ENCODE results near the gene FAM193A. TPM values are rescaled to one million over a fixed set of nuclear protein-coding genes. Genes with fewer than 3 reads are reported as not detected.
"Not testable (repeated sequence)": the region's sequence is repeated elsewhere in the genome, so short reads cannot be mapped to it uniquely, and the experiment has no call there.

Gene FAM193A
- total RNA-seq, 1 experiment from 2014 or later: 38.2 TPM

GRCh38 chr4:2617955-2618354, 81.5 kb downstream of the FAM193A start:
- intact Hi-C loops (cut with micrococcal nuclease; ENCODE audit: unreplicated experiment): no loop called here
- TF ChIP-seq EZH2 (IDR thresholded peaks at IDR 0.05; ENCODE audit: borderline replicate concordance, low read depth, low read length, poor library complexity, severe bottlenecking): no peak
- TF ChIP-seq CTCF (conservative IDR thresholded peaks at IDR 0.05; ENCODE audit: low read depth, low read length): no peak
- POLR2A ChIA-PET (ENCODE audit: low non-redundant PET): no interaction called here
- no peak for DNase-seq (ENCODE audit: low spot score)
- H3K36me3 ChIP-seq (ENCODE audit: insufficient read depth, low read length, poor library complexity, severe bottlenecking): no peaks in the 10 kb centered on the region
- H3K27me3 ChIP-seq (replicated peaks; ENCODE audit: insufficient read depth, low read depth, low read length, poor library complexity): no peaks in the 10 kb centered on the region
- no peak overlapping the region for H3K4me3 ChIP-seq (ENCODE audit: low read depth, low read length, poor library complexity, severe bottlenecking)
- no peak overlapping the region for H3K27ac ChIP-seq (ENCODE audit: low read depth, low read length, poor library complexity, severe bottlenecking)
- CTCF ChIA-PET: no interaction called here
- H3K9me3 ChIP-seq (ENCODE audit: low read depth, low read length, poor library complexity, severe bottlenecking): no peaks in the 10 kb centered on the region
- no TSS peak for BruUV-seq (replicated peaks)
- no peaks in the 10 kb centered on the region for H3K4me1 ChIP-seq (ENCODE audit: insufficient read depth, low read length, poor library complexity, severe bottlenecking)

- H3K27ac ChIP-seq (ENCODE audit: low read depth, low read length, poor library complexity, severe bottlenecking); CTCF ChIA-PET; H3K27me3 ChIP-seq (replicated peaks; ENCODE audit: insufficient read depth, low read depth, low read length, poor library complexity); POLR2A ChIA-PET (ENCODE audit: low non-redundant PET); H3K4me1 ChIP-seq (ENCODE audit: insufficient read depth, low read length, poor library complexity, severe bottlenecking); BruUV-seq (replicated peaks); DNase-seq (ENCODE audit: low spot score); intact Hi-C loops (cut with micrococcal nuclease; ENCODE audit: unreplicated experiment); H3K9me3 ChIP-seq (ENCODE audit: low read depth, low read length, poor library complexity, severe bottlenecking); H3K4me3 ChIP-seq (ENCODE audit: low read depth, low read length, poor library complexity, severe bottlenecking); H3K36me3 ChIP-seq (ENCODE audit: insufficient read depth, low read length, poor library complexity, severe bottlenecking): not testable (repeated sequence)
Measured at GRCh38 chr4:2618729-2619128, 82.3 kb downstream of the FAM193A start.

GRCh38 chr4:2619459-2619858, 83.0 kb downstream of the FAM193A start:
- Histone ChIP-seq H3K27me3 (replicated peaks; ENCODE audit: insufficient read depth, low read depth, low read length, poor library complexity) (no peaks in the 10 kb centered on the region), H3K9me3 (ENCODE audit: low read depth, low read length, poor library complexity, severe bottlenecking) (no peaks in the 10 kb centered on the region), H3K4me1 (ENCODE audit: insufficient read depth, low read length, poor library complexity, severe bottlenecking) (no peaks in the 10 kb centered on the region), H3K36me3 (ENCODE audit: insufficient read depth, low read length, poor library complexity, severe bottlenecking) (no peaks in the 10 kb centered on the region), H3K4me3 (ENCODE audit: low read depth, low read length, poor library complexity, severe bottlenecking) (no peak overlapping the region), H3K27ac (ENCODE audit: low read depth, low read length, poor library complexity, severe bottlenecking) (no peak overlapping the region)
- POLR2A ChIA-PET (ENCODE audit: low non-redundant PET): no interaction called here
- no peak for TF ChIP-seq EZH2 (IDR thresholded peaks at IDR 0.05; ENCODE audit: borderline replicate concordance, low read depth, low read length, poor library complexity, severe bottlenecking)
- DNase-seq (ENCODE audit: low spot score): no peak
- CTCF ChIA-PET: no interaction called here
- intact Hi-C loops (cut with micrococcal nuclease; ENCODE audit: unreplicated experiment): no loop called here
- no TSS peak for BruUV-seq (replicated peaks)

- CTCF ChIA-PET: no interaction called here
- Histone ChIP-seq H3K4me1 (ENCODE audit: insufficient read depth, low read length, poor library complexity, severe bottlenecking) (no peaks in the 10 kb centered on the region), H3K27me3 (replicated peaks; ENCODE audit: insufficient read depth, low read depth, low read length, poor library complexity) (no peaks in the 10 kb centered on the region), H3K27ac (ENCODE audit: low read depth, low read length, poor library complexity, severe bottlenecking) (no peak overlapping the region), H3K4me3 (ENCODE audit: low read depth, low read length, poor library complexity, severe bottlenecking) (no peak overlapping the region), H3K36me3 (ENCODE audit: insufficient read depth, low read length, poor library complexity, severe bottlenecking) (peaks cover 6% of the 10 kb centered on the region), H3K9me3 (ENCODE audit: low read depth, low read length, poor library complexity, severe bottlenecking) (no peaks in the 10 kb centered on the region)
- POLR2A ChIA-PET (ENCODE audit: low non-redundant PET): no interaction called here
- no TSS peak for BruUV-seq (replicated peaks)
- no peak for DNase-seq (ENCODE audit: low spot score)
- intact Hi-C loops (cut with micrococcal nuclease; ENCODE audit: unreplicated experiment): no loop called here
- TF ChIP-seq CTCF (conservative IDR thresholded peaks at IDR 0.05; ENCODE audit: low read depth, low read length) (no peak), EZH2 (IDR thresholded peaks at IDR 0.05; ENCODE audit: borderline replicate concordance, low read depth, low read length, poor library complexity, severe bottlenecking) (no peak)
Measured at GRCh38 chr4:2621419-2621818, 85.0 kb downstream of the FAM193A start.
